ENCODE data around the gene ABITRAM.

- no peak for TF ChIP-seq ZFX (IDR thresholded peaks at IDR 0.05; ENCODE audit: borderline replicate concordance)
- TF ChIP-seq, protein P1, sequence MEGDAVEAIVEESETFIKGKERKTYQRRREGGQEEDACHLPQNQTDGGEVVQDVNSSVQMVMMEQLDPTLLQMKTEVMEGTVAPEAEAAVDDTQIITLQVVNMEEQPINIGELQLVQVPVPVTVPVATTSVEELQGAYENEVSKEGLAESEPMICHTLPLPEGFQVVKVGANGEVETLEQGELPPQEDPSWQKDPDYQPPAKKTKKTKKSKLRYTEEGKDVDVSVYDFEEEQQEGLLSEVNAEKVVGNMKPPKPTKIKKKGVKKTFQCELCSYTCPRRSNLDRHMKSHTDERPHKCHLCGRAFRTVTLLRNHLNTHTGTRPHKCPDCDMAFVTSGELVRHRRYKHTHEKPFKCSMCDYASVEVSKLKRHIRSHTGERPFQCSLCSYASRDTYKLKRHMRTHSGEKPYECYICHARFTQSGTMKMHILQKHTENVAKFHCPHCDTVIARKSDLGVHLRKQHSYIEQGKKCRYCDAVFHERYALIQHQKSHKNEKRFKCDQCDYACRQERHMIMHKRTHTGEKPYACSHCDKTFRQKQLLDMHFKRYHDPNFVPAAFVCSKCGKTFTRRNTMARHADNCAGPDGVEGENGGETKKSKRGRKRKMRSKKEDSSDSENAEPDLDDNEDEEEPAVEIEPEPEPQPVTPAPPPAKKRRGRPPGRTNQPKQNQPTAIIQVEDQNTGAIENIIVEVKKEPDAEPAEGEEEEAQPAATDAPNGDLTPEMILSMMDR (IDR thresholded peaks at IDR 0.05) = no peak
These were observed 17.4 kb downstream of the ABITRAM start for GRCh38 chr9:108951578-108951977.
